KOPT-K1 (cell line): ENCODE data around the gene MCU.

Experiments used
- H3K27ac ChIP-seq: fragments of 200-600 bp; sonication (generic); 2 replicates; pipeline ENCODE4 v1.5.1; 2016; ENCODE audit warnings: antibody characterized with exemption, mild to moderate bottlenecking, low read depth, low read length; ENCODE audit not compliant: poor library complexity, severe bottlenecking
- H3K36me3 ChIP-seq: fragments of 200-600 bp; sonication (generic); 2 replicates; pipeline ENCODE4 v1.5.1; 2017; ENCODE audit warnings: antibody characterized with exemption, mild to moderate bottlenecking, low read length, moderate library complexity; ENCODE audit not compliant: insufficient read depth
- H3K9me3 ChIP-seq: fragments of 200-600 bp; sonication (generic); 2 replicates; pipeline ENCODE4 v1.5.1; 2017; ENCODE audit warnings: antibody characterized with exemption, low read length, mild to moderate bottlenecking; ENCODE audit not compliant: insufficient read depth, poor library complexity, severe bottlenecking

Gene MCU

DNA sequence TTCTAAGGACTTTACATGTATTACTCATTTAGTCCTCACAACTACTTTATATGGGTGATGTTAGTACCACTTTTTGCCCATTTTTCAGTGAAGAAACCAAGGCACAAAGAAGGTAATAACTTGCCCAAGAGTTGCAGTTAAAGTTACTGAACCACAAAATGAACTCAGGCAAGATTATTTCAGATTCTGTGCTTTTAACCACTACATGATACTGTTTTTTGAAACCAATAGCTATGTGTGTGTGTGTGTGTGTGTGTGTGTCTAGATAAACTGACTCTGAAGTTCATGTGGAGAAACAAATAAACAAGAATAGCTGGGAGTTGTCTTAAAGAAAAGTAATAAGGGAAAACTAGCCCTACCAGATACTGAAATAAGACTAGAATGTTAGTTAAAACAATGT lies 140.8 kb downstream of the MCU start:
- Histone ChIP-seq H3K36me3 (no peaks in the 10 kb centered on the region), H3K9me3 (no peaks in the 10 kb centered on the region), H3K27ac (no peak overlapping the region)

DNA sequence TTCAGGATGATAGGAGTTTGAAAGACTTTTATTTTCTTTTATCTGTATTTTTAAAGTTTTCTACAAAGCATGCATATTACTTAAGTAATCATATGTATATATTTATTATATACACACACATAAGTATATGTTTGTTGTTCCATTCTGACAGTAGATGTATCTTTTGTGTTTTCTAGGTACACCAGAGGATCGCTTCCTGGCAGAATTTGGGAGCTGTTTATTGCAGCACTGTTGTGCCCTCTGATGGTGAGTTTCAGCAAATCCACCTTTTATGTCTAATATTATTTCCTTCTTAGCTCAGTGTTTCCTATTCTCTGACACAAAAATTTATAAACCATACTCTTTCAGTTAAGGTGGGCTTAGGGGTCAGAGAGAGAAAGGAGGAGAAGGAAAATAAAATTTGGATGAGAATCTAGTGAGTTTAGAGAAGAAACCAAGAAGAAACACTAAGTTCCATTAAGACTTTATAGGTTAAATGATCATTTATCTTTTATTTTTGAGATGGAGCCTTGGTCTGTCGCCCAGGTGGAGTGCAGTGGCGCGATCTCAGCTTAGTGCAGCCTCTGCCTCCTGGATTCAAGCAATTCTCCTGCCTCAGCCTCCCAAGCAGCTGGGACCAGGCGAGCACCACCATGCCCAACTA lies 142.4 kb downstream of the MCU start:
- no peak overlapping the region for H3K27ac ChIP-seq
- H3K9me3 ChIP-seq, result no peaks in the 10 kb centered on the region
- no peaks in the 10 kb centered on the region for H3K36me3 ChIP-seq

DNA sequence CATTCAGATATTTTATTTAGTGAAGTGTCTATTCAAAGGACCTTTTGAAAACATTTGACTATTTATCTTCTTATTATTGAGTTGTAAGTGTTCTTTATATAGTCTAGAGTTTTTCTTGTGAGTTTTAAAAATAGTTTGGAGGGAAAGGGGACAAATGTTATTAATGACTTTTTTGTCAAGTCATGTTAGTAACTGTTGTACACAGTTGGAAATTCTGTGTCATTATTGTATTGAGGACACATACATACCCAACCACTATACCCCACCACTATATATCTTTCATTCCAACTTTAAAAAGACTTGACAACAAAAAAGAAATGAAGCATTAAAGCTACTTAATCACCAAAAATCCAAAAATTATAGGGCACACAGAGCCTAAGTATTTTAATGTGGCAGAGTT lies 148.4 kb downstream of the MCU start:
- Histone ChIP-seq H3K27ac (no peak overlapping the region), H3K9me3 (no peaks in the 10 kb centered on the region), H3K36me3 (no peaks in the 10 kb centered on the region)

DNA sequence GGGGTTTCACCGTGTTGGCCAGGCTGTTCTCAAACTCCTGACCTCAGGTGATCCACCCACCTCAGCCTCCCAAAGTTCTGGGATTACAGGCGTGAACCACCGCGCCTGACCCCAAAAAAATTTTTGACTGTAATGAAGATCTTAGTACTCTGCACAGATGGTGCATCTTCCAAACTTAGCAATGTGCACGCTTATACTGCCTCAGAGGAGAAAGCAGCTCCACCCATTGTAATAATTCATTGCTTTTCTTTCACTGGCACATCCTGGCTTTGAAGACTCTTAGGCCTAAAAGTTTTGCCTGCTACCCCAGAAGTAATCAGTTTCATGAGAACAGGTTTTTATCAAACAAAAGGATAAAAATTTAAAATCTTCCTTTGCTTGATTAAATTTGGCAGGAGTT lies 149.5 kb downstream of the MCU start:
- Histone ChIP-seq H3K27ac (no peak overlapping the region), H3K36me3 (no peaks in the 10 kb centered on the region), H3K9me3 (no peaks in the 10 kb centered on the region)

DNA sequence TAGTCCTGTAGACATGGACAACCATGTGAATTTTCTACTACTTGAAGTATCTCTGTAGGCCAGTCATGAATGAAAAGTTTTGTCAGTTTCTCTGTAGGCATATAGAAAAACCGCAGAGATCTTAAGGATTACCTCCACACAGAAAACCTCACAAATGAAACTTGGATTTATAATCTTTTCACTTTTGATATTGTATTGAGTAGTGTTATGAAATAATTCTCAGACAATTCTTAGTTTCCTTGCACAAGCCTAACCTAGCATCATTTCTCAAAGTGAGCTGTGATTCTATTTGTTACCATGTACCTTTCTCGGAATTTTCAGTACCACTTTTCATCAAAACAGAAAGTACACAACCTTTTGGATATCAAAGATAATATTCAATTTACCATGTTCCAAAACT lies 150.2 kb downstream of the MCU start:
- H3K27ac ChIP-seq, result no peak overlapping the region
- no peaks in the 10 kb centered on the region for H3K9me3 ChIP-seq
- H3K36me3 ChIP-seq, result no peaks in the 10 kb centered on the region

DNA sequence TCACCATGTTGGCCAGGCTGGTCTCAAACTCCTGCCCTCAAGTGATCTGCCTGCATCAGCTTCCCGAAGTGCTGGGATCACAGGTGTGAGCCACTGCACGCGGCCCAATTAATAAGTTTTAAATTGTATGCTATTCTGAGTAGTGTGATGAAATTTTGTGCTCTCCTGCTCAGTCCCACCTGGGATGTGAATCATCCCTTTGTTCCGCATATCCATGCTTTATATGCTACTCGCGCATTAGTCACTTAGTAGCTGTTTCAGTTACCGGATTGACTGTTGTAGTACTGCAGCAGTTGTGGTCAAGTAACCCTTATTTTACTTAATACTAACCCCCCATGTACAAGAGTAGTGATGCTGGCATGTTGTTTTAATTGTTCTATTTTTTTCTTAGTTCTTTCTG lies 154.3 kb downstream of the MCU start:
- H3K27ac ChIP-seq, result no peak overlapping the region
- H3K9me3 ChIP-seq, result peaks cover 5% of the 10 kb centered on the region
- no peaks in the 10 kb centered on the region for H3K36me3 ChIP-seq

DNA sequence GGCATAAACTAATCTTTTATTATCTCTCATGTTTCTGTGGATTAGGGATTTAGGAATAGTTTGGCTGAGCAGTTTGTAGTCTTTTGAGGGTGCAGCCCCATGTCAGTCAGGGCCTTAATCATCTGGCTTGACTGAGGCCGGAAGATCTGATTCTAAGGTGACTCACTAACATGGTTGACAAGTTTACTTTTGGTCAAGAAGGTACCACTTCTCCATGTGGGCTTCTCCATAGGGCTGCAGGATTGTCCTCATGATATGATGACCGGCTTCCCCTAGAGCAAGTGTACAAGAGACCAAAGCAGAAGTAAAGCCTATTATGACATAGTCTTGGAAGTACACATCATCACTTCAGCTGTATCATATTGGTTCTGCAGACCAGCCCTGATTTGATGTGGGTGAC lies 155.7 kb downstream of the MCU start:
- Histone ChIP-seq H3K9me3 (peaks cover 13% of the 10 kb centered on the region), H3K27ac (no peak overlapping the region), H3K36me3 (no peaks in the 10 kb centered on the region)

DNA sequence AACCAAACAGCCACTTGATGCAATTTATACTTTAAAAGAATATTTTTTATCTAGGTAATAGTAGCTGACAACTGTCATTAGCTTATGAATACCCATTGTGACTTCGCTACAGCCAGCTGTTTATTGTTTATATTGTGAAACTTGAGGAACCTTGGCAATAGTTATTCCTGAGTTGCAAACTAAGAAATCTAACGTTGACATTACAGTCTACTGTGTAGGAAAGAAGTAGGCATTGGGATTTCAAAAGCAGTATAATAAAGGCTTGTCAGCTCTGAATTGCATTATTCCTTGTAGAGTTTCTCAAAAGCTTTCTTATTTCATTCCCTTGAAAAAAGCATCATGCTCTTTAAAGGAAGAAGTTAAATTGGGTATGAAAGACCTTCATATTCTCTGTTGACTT lies 158.9 kb downstream of the MCU start:
- H3K36me3 ChIP-seq, result no peaks in the 10 kb centered on the region

DNA sequence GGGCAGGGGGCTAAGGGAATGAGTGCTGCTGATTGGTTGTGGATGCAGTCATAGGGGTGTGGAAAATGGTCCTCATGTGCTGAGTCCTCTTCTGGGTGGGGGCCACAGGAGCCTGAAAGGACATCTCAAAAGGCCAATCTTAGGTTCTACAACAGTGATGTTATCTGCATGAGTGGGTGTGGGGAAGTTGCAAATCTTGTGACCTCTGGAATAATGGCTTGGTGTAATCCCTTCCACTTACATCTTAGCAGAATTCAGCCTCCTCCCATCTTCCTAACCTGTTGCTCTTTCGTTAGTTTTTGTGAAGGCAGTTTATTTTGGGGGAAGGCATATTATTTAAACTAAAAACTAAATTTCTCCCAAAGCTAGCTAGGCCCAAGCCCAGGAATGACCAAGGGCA lies 159.6 kb downstream of the MCU start:
- Histone ChIP-seq H3K36me3 (no peaks in the 10 kb centered on the region), H3K27ac (no peak overlapping the region)

More for the DNA sequence above, 158.9 kb downstream of the MCU start:
- Histone ChIP-seq H3K27ac (no peak overlapping the region), H3K9me3 (peaks cover 13% of the 10 kb centered on the region)

DNA sequence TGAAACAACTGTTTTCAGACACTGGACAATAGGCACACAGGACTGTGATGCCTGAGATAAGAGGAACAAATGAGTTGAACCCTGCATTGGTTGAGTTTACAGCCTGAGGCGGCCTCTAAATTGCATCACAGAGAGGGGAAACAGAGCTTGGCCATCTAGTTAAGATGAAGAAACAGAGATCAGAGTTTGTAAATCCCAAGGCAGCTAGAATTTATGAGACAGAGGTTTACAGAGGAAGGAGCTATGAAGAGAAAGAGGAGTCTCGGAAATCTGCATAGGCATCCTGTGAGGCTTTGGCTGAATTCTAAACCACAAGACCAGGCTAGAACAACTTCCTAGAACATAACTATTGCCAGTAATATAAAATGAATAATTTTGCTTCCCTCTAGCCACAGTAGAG lies 160.6 kb downstream of the MCU start:
- H3K9me3 ChIP-seq, result peaks cover 13% of the 10 kb centered on the region
- no peak overlapping the region for H3K27ac ChIP-seq

More for the DNA sequence above, 159.6 kb downstream of the MCU start:
- H3K9me3 ChIP-seq, result peaks cover 13% of the 10 kb centered on the region

DNA sequence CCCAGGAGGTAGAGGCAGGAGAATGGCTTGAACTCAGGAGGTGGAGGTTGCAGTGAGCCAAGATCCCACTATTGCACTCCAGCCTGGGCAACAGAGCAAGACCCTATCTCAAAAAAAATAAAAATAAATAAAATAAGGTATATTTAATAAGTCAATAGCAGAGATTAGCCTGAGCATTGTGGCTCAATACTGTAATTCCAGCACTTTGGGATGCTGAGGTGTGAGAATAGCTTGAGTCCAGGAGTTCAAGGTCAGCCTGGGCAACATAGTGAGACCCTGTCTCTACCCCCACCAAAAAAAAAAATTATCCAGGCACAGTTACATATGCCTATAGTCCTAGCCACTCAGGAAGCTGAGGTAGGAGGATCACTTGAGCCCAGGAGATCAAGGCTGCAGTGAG lies 163.2 kb downstream of the MCU start:
- no peak overlapping the region for H3K27ac ChIP-seq
- H3K36me3 ChIP-seq, result no peaks in the 10 kb centered on the region
- H3K9me3 ChIP-seq, result peaks cover 13% of the 10 kb centered on the region

More for the DNA sequence above, 160.6 kb downstream of the MCU start:
- H3K36me3 ChIP-seq, result no peaks in the 10 kb centered on the region

DNA sequence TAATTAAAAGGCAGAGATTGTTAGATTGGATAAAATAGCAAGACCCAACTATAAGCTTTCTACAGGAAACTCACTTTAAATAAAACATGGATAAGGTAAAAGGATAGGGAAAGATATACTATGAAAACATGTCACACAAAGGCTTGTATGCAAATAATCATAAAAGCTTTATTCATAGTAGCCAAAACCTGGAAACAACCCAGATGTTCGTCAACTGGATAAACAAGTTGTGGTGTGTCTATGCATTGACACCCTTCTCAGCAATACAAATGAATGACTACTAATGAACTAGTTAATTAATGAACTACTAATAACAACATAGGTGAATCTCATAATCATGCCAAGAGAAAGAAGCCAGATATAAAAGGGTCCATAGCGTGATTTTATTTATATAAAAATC lies 163.8 kb downstream of the MCU start:
- Histone ChIP-seq H3K9me3 (peaks cover 12% of the 10 kb centered on the region), H3K27ac (no peak overlapping the region), H3K36me3 (no peaks in the 10 kb centered on the region)

DNA sequence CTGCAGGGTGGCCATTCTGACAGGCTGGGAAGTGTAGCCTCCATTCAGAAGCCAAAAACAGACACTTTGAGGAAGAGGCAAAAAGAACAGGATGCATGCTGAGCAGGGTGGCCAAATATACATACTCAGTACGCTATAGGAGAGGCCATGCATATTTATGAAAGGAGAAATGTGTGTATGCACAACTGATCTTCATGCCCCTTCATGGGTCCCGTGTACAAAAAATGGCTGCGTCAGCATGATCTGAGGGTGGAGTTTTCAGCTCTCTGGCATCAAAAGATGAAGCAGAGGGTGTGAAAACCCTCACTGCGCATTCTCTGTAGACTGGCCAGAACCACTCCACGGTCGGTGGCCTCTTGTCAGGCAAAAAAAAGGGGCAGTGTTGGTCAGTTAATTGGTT lies 166.1 kb downstream of the MCU start:
- Histone ChIP-seq H3K27ac (no peak overlapping the region), H3K36me3 (0 out of 2 replicates have a peak, but pooled peaks cover 6% of the 10 kb centered on the region), H3K9me3 (no peaks in the 10 kb centered on the region)

DNA sequence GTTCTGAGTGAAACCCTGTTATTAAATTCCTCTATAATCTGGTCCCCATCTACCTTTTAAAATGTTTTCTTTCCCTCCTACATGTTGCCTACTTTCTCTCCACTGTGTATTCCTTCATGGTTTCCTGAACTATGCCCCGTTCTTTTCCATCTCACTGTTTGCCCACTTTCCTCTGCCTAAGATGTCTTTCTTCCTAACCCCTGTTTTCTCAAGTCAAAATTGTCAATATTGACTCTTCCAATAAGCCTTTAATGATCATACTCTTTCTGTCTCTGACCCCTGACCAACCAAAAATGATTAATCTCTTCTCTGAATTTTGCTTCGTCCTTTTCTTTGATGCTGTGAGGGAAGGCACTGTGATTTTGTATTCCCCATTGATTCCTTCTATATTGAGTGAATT lies 171.0 kb downstream of the MCU start:
- Histone ChIP-seq H3K27ac (no peak overlapping the region), H3K36me3 (0 out of 2 replicates have a peak, but pooled peaks cover 6% of the 10 kb centered on the region), H3K9me3 (no peaks in the 10 kb centered on the region)

DNA sequence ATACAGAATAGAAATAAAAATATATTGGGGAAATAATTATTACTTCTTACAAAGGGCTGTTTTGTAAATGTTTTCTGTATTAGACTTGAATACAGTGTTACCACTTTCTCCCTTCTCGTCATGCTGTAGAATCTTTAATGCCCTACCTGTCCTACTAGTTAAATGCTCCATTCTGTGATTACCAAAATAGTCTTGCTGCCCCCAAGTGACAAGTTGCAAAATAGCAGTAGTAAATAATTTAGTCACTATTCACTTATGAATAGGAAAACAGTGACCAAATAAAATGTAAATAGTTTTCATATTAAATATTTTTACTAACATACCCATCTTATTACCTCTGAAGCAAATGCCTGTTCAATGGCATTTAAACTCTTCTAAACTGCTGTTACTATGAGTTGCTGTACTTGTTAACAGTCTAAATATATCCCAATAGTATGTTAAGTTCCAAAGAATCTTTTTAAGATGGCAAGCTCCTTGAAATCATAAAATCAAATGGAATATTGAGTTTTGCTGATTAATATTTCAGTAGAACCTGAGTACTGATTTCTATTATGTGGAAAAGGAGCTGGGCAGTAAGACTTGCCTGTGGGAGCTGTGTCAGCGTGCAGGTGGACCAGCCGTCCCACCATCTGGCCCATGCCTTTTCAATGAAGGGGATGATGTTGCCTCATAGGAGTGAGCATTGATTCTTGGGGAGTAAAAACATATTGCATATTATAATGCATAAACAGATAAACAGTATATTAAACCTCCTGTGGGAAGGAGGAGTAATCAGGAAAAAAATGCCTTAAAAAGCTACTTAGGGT lies 183.5 kb downstream of the MCU start:
- Histone ChIP-seq H3K9me3 (no peaks in the 10 kb centered on the region), H3K27ac (no peak overlapping the region), H3K36me3 (peaks cover 13% of the 10 kb centered on the region; the same call in 1 of the 2 replicates)

DNA sequence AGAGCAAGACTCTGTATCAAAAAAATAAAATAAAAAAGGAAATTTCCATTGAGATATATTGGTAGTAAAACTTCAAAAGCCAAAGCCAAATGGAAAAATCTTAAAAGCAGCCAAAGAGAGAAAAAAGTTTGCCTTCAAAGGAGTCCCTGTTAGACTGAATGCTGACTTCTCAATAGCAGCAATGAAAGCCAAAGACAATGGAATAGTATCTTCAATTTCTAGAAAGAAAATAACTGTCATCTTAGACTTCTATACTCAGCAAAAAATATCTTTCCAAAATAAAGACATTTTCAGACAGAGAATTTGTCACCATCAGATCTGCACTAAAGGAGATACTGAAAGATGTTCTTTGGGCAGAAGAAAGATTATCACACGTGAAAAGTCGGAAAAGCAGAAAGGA lies 187.3 kb downstream of the MCU start:
- no peaks in the 10 kb centered on the region for H3K9me3 ChIP-seq
- no peaks in the 10 kb centered on the region for H3K36me3 ChIP-seq
- H3K27ac ChIP-seq, result no peak overlapping the region
